GM12873 (cell line): ENCODE data around the gene DUSP23.

Experiments used
- TF ChIP-seq, protein P1 (sequence below): IDR thresholded peaks from 2 replicates; pipeline ENCODE4 v1.5.1; 2012; ENCODE audit warnings: low read depth, mild to moderate bottlenecking, moderate library complexity, low read length, control low read depth; ENCODE audit not compliant: insufficient read depth; ENCODE audit errors: missing control alignments

Gene DUSP23

DNA sequence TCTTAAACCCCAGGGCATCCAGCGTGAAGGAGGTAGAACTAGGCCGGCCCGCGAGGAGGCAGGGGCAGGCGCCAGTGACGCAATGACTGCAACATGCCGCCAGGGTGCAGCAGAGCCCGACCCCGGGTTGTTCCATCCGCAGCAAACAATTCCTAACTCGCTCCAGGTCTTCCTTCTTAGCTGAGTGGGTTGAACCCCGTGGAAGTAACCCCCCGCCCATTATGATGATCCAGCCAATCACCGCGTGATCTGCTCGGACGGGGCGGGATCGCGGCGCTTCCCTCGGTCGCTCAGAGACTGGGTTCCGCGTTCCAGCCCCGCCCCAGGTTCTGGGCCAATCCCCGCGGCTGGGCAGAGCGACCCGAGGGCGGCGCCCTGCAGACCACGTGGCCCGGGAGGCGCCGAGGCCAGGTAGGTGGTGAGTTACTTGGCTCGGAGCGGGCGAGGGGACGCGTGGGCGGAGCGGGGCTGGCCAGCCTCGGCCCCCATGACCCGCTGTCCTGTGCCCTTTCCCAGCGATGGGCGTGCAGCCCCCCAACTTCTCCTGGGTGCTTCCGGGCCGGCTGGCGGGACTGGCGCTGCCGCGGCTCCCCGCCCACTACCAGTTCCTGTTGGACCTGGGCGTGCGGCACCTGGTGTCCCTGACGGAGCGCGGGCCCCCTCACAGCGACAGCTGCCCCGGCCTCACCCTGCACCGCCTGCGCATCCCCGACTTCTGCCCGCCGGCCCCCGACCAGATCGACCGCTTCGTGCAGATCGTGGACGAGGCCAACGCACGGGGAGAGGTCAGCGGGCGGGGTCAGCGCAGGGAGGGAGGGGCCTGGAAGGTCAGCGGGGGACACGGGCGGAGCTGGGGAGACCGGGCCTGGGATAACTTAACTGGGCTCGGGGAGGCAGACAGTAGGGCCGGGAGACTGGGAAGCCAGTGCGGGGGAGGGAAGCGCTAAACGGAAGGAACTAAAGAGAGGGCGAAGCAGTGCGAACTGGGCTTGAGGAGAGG is at the start of gene DUSP23:
TSS of gene DUSP23 (plus strand) at position 380 of the 1,000 bp plus-strand sequence. CDS start at position 519, 139 bp downstream.
- TF ChIP-seq, protein P1, sequence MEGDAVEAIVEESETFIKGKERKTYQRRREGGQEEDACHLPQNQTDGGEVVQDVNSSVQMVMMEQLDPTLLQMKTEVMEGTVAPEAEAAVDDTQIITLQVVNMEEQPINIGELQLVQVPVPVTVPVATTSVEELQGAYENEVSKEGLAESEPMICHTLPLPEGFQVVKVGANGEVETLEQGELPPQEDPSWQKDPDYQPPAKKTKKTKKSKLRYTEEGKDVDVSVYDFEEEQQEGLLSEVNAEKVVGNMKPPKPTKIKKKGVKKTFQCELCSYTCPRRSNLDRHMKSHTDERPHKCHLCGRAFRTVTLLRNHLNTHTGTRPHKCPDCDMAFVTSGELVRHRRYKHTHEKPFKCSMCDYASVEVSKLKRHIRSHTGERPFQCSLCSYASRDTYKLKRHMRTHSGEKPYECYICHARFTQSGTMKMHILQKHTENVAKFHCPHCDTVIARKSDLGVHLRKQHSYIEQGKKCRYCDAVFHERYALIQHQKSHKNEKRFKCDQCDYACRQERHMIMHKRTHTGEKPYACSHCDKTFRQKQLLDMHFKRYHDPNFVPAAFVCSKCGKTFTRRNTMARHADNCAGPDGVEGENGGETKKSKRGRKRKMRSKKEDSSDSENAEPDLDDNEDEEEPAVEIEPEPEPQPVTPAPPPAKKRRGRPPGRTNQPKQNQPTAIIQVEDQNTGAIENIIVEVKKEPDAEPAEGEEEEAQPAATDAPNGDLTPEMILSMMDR, result peak; percentile 89

DNA sequence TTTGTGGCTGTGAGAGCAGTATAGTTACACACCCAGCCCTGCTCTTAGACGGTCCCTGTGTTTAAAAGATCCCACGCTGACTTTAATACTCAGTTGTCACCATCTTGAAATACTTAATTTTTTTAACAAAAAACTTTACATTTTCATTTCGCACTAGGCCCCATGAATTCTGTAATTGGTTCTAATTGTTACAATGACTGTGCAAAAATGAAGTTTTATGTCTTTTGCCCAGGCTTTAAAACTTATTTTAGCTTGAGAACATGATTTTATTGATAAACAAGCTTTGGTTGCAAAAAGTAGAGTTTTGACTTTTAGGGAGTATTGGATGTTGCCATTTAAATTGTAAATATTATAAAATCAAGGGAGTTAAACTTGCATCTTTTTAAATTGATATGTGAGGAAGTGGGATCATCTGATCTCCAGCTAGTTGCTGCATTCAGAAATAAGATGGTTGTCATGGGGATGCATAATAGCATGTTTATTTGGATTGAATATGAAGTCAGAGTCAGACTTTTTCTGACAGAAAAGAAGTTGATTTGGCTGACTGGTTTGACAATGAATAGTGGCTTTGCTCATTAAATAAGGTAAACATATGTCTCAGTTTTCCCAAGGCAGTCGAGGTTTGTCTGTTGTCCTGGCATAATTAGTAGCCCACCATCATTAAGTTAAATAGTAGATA is 43.4 kb upstream of the DUSP23 start:
- TF ChIP-seq, protein P1, result no peak

DNA sequence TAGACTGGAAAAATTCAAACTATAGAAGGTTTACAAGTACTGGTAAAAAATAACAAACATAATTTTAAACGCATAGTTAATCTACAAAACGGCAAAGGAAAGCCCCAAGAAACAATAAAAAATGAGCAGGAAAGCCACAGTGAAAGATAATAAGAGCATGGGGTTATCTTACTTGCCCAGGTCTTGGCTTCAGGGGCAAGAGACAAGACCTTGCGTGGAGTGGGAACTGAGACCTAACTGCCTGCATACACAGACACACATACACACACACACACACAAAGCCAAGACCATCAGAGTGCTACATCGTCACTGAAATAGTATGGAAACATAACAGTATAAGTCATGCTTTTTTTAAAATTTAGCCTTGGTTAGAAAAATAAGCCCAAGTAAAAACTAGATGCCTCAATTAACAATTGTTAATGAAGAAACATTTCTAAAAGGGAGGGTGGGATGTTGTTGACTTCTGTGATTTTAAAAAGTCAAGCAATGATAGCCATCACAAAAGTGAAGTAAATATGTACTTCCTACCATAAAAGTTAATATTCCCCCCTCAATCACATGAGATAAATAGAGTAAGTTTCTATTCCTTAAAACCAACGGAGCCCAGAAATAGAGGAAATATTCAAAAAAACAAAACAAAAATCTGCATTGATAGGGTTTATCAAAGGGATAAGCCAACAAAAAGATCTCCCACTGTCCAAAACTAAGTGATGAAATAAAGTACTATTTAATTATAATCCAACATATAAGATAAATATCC is 36.9 kb upstream of the DUSP23 start:
- TF ChIP-seq, protein P1, result no peak

DNA sequence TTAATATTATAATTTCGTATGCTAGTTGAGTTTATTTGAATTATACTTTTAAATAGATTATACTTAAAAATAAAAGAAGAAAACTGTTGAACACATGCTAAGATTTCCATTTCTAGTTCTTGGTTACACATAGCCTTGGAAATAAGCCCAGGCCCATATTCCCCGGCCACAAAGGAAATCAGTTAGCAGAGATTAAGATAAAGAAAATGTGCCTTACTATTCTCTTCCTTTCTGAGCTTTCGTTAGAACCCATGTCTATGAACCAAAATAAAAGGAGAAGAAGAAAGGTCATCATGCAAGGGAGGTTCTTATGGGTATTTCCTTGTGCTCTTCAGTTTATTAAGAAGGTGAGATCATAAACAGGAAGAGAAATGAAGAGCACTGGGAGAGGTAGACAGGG is 34.1 kb upstream of the DUSP23 start:
- TF ChIP-seq, protein P1, result no peak

DNA sequence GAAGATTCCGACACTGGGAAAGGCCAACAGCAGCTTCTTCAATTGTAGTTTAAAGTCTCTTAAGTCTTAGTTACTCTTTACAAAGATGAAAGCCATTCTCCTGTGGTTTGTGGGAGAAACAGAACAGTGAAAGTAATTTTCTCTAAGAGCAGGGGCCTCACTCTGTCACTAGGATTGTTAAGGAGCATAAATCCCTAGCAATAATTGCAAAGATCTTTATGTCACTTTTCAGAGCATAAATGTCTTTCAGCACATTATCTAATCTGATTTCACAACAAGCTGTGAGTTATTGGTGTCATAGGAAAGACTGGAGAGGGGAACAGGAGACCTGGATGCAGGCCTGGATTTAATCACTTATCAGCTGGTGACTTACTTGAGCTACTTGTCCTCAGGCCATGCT is 32.4 kb upstream of the DUSP23 start:
- TF ChIP-seq, protein P1, result no peak

DNA sequence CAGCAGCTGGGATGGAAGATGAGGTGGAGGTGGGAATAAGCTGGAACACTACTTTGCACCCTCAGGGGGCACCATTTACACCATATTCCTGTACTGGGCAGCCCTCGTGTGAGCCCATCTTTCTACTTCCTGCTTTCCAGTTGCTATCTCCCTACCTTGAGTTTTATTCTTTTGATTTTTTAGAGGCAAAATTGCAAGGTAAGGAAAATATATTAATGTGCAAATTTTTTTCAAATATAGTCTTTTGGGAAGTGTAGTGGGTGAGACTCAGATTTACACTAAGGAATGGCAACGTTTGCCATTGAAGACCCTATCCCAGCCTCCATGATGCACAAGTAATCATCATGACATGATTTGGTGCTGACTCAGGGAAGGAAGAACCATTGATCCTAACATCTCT is 31.1 kb upstream of the DUSP23 start:
- TF ChIP-seq, protein P1, result no peak

DNA sequence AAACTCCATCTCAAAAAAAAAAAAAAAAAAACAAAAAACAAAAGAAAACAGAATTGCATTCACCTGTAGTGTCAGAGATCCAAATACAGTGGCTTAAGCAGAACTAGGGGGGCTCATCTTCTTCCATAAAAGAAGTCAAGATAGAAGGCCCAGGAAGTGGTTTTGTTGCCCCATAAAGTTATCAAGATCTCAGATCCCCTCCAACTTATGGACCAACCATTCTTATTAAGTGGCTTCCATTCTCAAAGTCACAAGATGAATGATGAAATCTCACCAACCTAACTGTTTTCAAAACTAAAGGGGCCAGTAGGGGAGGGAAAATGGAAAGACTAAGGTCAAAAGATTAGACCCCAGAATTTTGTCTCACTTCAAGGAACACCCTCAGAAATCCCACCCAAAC is 30.1 kb upstream of the DUSP23 start:
- TF ChIP-seq, protein P1, result no peak
